ENCODE measurements around the gene DOC2A. TPM values are rescaled to one million over a fixed set of nuclear protein-coding genes. Genes with fewer than 3 reads are reported as not detected.
A peak's percentile ranks its signal among the peaks of the same experiment; 100 is the strongest.
"Not testable (repeated sequence)": the region's sequence is repeated elsewhere in the genome, so short reads cannot be mapped to it uniquely, and the experiment has no call there.

Gene DOC2A
- 4.1 and 5.3 TPM in 2 replicates for total RNA-seq (2014; rRNA removed; shearing (Covaris generic))

DNA sequence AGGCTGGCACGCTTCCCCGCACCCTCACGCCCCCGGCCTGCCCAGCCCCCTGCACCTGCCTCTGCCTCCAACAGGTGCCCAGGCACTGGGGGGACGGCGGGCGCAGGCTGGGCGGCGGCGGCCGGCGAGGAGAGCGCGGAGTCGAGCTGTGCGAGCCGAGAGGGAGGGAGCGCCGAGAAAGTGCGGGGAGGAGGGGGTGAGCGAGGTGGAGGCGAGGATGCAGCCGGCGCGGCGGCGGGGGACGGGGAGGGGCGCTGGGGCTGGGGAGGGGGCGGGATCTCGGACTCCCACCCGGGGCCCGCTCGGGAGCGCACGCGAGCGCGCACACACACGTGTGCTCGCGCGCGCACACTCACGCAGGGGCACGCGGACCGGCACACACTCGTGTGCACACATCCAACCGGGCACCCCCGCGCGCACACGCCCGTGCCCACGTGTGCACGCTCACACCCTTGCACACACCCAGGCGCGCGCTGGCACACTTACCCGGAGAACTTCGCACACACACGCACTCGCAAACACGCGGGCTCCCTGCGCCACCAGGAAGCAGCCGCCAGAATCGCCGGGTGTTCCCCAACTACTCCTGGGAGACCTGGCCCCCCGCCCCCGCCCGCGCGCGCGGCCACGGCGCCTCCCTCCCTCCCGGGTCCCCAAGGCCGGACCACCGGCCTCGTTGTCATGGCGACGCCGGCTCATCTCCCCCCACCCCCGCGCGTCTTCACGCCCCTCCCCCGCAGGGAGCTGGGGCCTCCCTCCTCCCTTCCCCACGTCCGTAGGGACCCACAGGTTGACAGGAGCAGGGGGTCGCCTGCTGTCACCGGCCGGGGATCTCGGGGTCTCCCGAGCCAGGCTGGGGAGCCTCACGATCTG, at the start of gene DOC2A:
Gene DOC2A, minus strand, starts transcription at position 184 of the 870 bp plus-strand sequence. CDS start 805 bp downstream, outside the sequence.
- Histone ChIP-seq H3K36me3 (replicated peaks; ENCODE audit: control insufficient read depth, insufficient read depth, low read length) (no peaks in the 10 kb centered on the region), H3K4me3 (ENCODE audit: insufficient read depth, low read depth, low read length) (peak within 1 kb of the TSS; percentile 83), H3K27me3 (ENCODE audit: control insufficient read depth, insufficient read depth, low read length) (peaks cover 34% of the 10 kb centered on the region)
- DNase-seq, result peak; percentile 97

DNA sequence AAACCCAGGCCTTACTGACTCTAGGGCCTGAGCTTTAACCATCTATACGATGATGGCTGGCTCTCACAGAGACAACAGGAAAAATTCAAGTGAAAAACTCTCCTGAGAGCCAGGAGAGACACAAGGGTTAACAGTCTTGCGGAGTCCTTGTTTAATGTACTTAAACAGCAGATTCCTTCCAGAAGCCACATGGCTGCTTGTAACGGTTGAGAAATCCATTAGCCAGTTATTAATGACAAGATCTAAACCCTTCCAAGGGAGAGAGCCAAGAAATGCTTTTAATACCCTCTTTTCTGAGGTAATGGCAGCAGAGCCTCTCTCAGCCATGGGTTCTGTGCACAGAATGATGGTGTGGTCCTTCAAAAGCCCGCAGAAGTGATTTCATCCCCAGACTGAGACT, 49.5 kb upstream of the DOC2A start:
- no peak overlapping the region for H3K4me3 ChIP-seq (ENCODE audit: insufficient read depth, low read depth, low read length)
- no peaks in the 10 kb centered on the region for H3K27me3 ChIP-seq (ENCODE audit: control insufficient read depth, insufficient read depth, low read length)
- no peaks in the 10 kb centered on the region for H3K36me3 ChIP-seq (replicated peaks; ENCODE audit: control insufficient read depth, insufficient read depth, low read length)
- no peak for DNase-seq

DNA sequence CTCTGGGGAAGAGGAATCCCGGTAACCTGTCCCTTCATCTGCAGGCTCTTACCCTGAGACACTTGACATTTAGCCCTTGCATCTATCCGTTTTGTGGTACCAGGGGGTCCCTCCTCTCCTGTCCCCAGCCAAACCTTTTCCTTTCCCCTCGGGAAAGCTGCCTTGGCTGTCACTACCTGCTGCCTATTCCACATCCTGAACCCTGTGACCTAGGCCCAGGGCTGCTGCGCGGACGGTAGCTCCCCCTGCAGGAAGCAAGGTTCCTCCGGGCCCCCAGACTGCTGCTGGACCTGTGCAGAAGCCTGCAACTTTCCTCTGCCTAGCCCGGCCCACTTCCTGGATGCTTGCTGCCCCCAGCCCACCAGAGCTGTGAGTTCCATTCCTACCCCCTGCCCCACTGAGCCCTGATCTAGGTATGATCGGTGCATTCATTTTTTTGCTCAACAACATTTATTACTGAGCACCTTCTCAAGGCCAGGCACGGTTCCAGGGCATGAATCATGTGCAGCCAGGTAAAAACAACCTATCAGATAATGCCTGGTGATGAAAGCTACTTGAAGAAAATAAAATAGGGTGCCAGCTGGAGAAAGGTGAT, 44.2 kb upstream of the DOC2A start:
- no peaks in the 10 kb centered on the region for H3K27me3 ChIP-seq (ENCODE audit: control insufficient read depth, insufficient read depth, low read length)
- H3K36me3 ChIP-seq (replicated peaks; ENCODE audit: control insufficient read depth, insufficient read depth, low read length), result no peaks in the 10 kb centered on the region
- DNase-seq, result peak; percentile 90
- H3K4me3 ChIP-seq (ENCODE audit: insufficient read depth, low read depth, low read length), result no peak overlapping the region

DNA sequence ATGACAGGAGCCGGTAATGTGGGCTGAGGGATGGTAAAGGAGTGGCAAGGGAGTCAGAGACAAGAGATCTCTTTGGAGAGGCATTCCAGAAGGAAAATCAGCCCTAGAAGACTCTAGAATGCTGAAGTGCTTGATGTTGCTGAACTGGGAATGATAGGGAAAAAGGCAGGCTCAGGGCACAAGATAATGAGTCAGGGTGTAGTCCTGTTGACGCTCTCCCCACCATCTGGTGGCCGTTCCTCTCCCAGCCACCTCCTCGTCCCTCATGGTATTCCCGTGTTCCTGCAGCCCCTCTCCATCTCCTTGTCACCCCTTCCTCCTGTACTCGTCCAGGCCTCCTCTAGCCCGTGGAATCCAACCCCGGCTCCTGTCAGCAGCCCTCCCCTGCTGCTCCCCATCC, 43.6 kb upstream of the DOC2A start:
- peak; percentile 39 for DNase-seq
- Histone ChIP-seq H3K4me3 (ENCODE audit: insufficient read depth, low read depth, low read length) (no peak overlapping the region), H3K27me3 (ENCODE audit: control insufficient read depth, insufficient read depth, low read length) (no peaks in the 10 kb centered on the region), H3K36me3 (replicated peaks; ENCODE audit: control insufficient read depth, insufficient read depth, low read length) (no peaks in the 10 kb centered on the region)

DNA sequence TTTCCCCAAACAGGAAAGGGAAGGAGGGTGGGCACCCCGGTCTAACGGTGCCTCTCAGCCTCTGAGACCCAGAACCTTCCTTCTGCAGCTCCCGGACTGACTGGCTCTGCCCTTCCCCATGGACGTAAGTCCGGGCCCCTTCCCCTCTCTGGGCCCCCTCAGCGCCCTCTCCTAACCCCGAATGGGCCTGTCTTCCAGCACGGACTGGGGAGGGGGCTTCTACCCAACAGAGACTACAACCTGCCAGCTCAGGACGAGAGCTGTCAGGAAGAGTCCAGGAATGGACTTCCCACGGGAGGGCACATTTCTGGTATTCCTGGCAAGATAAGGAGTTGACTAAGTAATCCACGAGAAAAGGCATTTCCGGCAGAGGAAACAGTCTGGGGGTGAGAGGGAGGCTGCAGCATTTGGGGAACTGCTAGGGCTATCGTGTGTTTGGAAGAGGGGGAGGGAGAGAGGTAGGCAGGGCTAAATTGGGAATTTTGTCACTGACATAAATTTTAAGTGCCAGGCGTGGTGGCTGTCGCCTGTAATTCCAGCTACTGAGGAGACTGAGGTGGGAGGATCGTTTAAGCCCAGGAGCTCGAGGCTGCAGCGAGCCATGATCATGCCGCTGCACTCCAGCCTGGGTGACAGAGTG, 42.7 kb upstream of the DOC2A start:
- DNase-seq, result peak; percentile 42
- H3K27me3 ChIP-seq (ENCODE audit: control insufficient read depth, insufficient read depth, low read length), result no peaks in the 10 kb centered on the region

DNA sequence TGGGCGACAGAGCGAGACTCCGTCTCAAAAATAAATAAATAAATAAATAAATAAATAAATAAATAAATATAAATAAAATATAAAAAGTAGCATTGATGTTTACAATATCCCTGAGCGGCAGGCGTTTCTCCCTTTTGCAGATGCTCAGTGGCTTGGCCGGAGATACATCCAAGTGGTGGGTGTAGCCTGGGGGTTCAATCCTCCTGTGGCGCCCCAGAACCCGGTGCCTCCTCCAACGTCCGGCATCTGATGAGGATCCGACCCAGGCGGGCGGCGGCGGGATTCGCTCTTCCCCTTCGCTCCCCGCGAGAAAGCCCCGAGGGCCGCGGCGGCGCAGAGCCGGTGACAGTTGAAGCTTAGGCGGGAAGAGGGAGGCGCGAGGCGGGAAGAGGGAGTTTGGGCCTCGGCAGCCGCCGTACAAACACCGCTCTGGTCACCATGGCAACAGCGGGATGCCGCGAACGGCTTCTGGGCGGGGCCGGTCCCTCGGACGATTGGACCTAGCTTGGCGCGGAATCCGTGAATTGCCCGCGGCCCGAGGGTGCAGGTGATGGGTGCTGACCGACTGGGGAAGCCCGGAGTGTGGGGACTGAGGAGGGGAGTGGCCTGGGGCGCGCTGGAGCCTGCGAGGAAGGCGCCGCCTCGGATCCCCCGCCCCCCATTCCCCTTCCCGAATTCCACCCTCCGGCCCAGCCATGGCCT, 42.0 kb upstream of the DOC2A start:
- Histone ChIP-seq H3K27me3 (ENCODE audit: control insufficient read depth, insufficient read depth, low read length) (no peaks in the 10 kb centered on the region), H3K36me3 (replicated peaks; ENCODE audit: control insufficient read depth, insufficient read depth, low read length) (no peaks in the 10 kb centered on the region), H3K4me3 (ENCODE audit: insufficient read depth, low read depth, low read length) (peak overlapping the region; percentile 74)
- peak; percentile 98 for DNase-seq

More for the DNA sequence above, 42.7 kb upstream of the DOC2A start:
- no peaks in the 10 kb centered on the region for H3K36me3 ChIP-seq (replicated peaks; ENCODE audit: control insufficient read depth, insufficient read depth, low read length)
- H3K4me3 ChIP-seq (ENCODE audit: insufficient read depth, low read depth, low read length), result peak overlapping the region; percentile 74

DNA sequence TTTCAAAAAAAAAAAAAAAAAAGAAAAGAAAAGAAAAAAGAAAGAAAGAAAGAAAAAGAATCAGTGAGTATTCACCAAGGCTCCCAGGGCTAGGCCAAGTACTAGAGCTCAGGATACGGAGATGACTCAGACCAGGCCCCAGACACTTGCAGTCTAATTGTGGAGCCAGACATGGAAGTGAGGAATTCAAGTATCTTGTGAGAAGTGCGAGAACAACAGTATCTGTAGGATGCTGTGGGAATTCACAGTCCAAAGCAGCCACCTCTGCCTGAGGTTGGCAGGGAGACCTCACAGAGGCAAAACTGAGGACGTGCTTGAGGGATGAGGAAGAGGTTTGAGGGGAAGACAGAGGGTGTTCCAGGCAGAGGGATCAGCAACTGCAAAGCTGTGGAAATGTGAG, 40.7 kb upstream of the DOC2A start:
- H3K36me3 ChIP-seq (replicated peaks; ENCODE audit: control insufficient read depth, insufficient read depth, low read length), result no peaks in the 10 kb centered on the region
- no peak for DNase-seq
- H3K4me3 ChIP-seq (ENCODE audit: insufficient read depth, low read depth, low read length), result no peak overlapping the region
- H3K27me3 ChIP-seq (ENCODE audit: control insufficient read depth, insufficient read depth, low read length), result no peaks in the 10 kb centered on the region

DNA sequence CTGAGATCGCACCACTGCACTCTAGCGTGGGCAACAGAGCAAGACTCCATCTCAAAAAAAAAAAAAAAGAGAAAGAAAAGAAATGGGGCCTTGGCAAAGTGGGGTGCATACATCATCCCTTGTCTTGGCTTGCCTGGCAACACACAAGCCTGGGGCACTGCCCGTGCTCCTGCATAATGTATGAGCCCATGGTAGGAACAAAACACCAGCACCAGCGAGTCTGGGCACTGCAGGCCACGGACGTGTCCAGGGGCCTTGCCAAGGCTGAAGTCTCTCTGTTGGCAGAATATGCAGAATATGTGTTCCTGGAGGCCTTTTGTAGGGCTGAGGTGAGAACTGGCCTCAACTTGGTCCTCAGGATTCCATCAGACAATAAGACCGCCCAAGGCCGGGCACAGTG, 39.0 kb upstream of the DOC2A start:
- no peak for DNase-seq
- H3K36me3 ChIP-seq (replicated peaks; ENCODE audit: control insufficient read depth, insufficient read depth, low read length), result no peaks in the 10 kb centered on the region
- no peak overlapping the region for H3K4me3 ChIP-seq (ENCODE audit: insufficient read depth, low read depth, low read length)
- no peaks in the 10 kb centered on the region for H3K27me3 ChIP-seq (ENCODE audit: control insufficient read depth, insufficient read depth, low read length)

DNA sequence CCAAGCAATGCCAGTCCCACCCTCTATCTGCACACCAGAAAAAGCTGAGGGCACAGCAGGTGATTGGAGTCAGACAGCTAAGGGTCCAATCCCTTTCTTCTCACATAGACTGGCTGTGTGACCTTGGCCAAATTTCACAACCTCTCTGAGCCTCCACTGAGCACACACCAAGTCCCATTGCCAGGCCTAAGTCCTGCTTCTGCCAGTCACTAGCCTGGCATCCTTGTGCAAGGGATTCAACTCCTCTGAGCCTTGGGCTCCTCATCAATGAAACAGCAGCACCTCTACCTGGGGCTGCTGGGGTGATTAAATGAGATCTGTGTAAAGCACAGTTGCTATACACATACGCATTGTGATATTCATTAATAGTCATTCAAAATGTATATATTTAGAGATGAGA, 35.8 kb upstream of the DOC2A start:
- H3K36me3 ChIP-seq (replicated peaks; ENCODE audit: control insufficient read depth, insufficient read depth, low read length), result no peaks in the 10 kb centered on the region
- DNase-seq, result no peak
- no peaks in the 10 kb centered on the region for H3K27me3 ChIP-seq (ENCODE audit: control insufficient read depth, insufficient read depth, low read length)
- H3K4me3 ChIP-seq (ENCODE audit: insufficient read depth, low read depth, low read length), result no peak overlapping the region

DNA sequence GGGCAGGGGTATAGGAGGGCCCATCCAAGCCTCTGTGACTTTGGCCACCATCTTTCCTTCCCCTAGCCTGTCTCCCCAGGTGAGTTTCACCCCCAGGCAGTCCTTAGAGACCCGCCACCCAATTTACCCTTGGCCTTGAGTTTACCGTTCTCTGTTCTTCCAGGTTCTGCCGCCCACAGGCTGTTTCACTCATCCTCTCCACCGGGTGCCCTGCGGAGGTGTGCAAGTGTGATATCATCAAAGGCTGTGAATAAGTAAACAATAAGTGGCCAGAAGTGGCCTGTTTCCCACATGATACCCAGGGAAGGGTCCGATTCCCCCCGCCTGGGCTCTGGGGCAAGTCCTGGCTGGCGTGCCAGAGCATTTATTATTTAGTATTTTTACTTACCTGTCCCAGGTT, 35.4 kb upstream of the DOC2A start:
- Histone ChIP-seq H3K27me3 (ENCODE audit: control insufficient read depth, insufficient read depth, low read length) (no peaks in the 10 kb centered on the region), H3K36me3 (replicated peaks; ENCODE audit: control insufficient read depth, insufficient read depth, low read length) (no peaks in the 10 kb centered on the region), H3K4me3 (ENCODE audit: insufficient read depth, low read depth, low read length) (no peak overlapping the region)
- DNase-seq, result no peak

DNA sequence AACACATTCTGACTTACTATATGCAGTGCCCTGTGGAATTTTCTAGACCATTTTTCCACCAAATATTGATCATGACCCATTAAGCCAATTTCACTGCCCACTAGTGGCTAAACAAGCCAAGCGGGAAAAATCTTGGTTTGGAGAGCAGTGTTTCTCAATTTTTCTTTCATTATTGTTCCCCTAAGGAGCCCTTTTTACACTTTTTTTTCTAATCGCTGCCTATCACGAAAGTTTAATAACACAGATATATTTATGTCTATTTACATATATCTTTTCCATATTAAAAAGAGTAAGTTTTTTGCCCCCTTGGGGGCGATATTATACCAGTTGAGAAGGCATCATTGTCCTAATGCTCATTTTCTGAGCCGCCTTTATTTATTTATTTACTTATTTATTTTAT, 31.0 kb upstream of the DOC2A start:
- peak; percentile 25 for DNase-seq
- Histone ChIP-seq H3K36me3 (replicated peaks; ENCODE audit: control insufficient read depth, insufficient read depth, low read length) (no peaks in the 10 kb centered on the region), H3K27me3 (ENCODE audit: control insufficient read depth, insufficient read depth, low read length) (no peaks in the 10 kb centered on the region; the same call in 1 of the 2 replicates), H3K4me3 (ENCODE audit: insufficient read depth, low read depth, low read length) (no peak overlapping the region)

DNA sequence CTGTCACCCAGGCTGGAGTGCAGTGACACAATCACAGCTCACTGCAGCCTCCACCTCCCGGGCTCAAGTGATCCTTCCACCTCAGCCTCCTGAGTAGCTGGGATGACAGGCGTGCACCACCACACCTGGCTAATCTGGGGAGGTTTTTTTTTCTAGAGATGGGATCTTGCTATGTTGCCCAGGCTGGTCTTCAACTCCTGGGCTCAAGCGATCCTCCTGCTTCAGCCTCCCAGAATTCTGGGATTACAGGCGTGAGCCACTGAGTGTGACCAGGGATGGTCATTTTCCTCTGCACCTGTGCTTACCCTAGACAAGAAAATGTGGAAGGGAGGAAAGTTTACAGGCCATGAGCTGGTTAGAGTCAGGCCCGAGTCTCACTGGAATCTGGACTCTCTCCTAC, 29.9 kb upstream of the DOC2A start:
- H3K36me3 ChIP-seq (replicated peaks; ENCODE audit: control insufficient read depth, insufficient read depth, low read length); H3K4me3 ChIP-seq (ENCODE audit: insufficient read depth, low read depth, low read length); H3K27me3 ChIP-seq (ENCODE audit: control insufficient read depth, insufficient read depth, low read length); DNase-seq: not testable (repeated sequence)

DNA sequence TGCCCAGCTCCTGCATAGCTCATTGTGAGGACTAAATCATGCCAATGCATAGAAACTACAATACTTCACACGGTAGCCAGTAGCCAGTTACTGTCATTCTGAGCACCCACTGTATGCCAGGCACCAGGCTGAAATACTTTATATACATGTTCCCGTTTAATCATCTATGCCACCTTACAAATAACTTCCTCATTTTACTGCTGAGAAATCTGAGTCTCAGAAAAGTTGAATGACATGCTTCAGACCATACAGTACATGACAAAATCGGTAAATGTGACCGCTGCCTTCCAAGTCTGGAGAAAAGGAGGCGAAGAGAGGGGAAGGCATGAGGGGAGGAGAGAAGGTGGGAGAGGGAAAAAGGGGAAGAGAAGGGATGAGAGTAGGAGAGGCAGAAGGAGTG, 29.4 kb upstream of the DOC2A start:
- no peak for DNase-seq
- no peak overlapping the region for H3K4me3 ChIP-seq (ENCODE audit: insufficient read depth, low read depth, low read length)
- H3K27me3 ChIP-seq (ENCODE audit: control insufficient read depth, insufficient read depth, low read length), result peaks cover 1% of the 10 kb centered on the region
- no peaks in the 10 kb centered on the region for H3K36me3 ChIP-seq (replicated peaks; ENCODE audit: control insufficient read depth, insufficient read depth, low read length)

DNA sequence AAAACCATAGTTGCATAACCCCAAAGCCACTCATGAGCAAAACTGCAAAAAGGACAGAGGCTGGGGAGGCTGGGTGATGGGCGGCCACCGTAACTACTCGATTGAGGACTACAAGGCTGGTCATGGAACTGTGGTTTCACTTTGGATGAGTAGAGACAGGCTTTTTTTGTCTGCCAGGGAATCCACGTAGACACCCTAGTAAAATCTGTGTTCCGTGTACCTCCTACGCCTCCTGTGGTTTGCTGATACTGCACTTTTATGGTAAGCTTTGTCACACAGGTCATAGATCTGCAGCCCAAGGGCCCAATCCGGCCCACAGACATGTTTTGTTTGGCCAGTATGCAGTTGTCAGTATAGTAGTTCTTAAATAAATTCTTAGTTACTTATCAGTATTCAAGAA, 22.4 kb upstream of the DOC2A start:
- Histone ChIP-seq H3K36me3 (replicated peaks; ENCODE audit: control insufficient read depth, insufficient read depth, low read length) (no peaks in the 10 kb centered on the region), H3K27me3 (ENCODE audit: control insufficient read depth, insufficient read depth, low read length) (peaks cover 21% of the 10 kb centered on the region), H3K4me3 (ENCODE audit: insufficient read depth, low read depth, low read length) (no peak overlapping the region)
- DNase-seq, result no peak
